H4 (cell line): ENCODE data around the gene CFAP73. TPM values are rescaled to one million over a fixed set of nuclear protein-coding genes. Genes with fewer than 3 reads are reported as not detected.
A peak's percentile ranks its signal among the peaks of the same experiment; 100 is the strongest.
"Not testable (repeated sequence)": the region's sequence is repeated elsewhere in the genome, so short reads cannot be mapped to it uniquely, and the experiment has no call there.

ENCODE experiments used
- DNase-seq: peaks from one replicate; pipeline ENCODE4 v3.0.0-alpha.2; 2015; ENCODE audit warnings: low spot score
- total RNA-seq: library from RNA; depleted of rRNA; stranded (reverse); fragments of >200 nt; shearing (Covaris generic); gene quantifications from 2 replicates; pipeline ENCODE4 v1.2.3, GENCODE V29; 2014

The CFAP73 gene
- total RNA-seq, 1 experiment from 2014 or later, result not detected

- DNase-seq, result no peak
Observed at GRCh38 chr12:113189361-113189760, 39.8 kb downstream of the CFAP73 start.

- DNase-seq, result peak; percentile 57
Observed at GRCh38 chr12:113190761-113191160, 41.2 kb downstream of the CFAP73 start.

DNA sequence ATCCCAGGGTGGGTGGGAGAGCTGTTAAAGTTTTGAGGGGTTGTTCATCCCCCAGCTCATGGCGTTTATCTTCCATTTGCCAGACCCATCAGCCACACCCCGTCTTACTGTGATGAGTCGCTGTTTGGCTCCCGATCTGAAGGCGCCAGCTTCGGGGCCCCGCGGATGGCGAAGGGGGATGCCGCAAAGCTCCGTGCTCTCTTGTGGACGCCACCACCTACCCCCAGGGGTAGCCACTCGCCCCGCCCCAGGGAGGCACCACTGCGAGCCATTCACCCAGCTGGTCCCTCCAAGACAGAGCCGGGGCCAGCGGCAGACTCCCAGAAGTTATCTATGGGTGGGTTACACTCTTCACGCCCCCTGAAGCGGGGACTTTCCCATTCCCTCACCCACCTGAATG is 41.7 kb downstream of the CFAP73 start:
- DNase-seq, result no peak

DNA sequence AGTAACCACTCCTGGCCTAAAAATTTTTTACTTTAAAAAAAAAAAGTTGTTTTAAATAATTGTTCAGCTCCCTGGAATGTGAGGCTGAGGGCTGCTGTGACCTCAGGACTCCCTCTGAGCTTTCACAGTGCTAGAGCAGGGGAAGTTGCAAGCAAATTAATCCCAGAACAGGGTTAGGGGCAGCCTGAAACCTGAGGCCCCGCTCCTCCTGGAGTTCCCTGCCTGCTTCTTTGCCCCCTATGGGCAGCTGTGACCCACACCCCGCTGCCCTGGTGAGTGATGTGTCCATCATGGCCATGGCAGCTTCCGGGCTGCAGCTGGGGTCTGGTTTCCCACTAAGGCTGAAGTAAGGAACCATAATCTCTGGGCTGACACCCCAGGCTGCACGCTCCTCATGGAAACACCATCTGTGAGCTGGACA is 45.5 kb downstream of the CFAP73 start:
- DNase-seq, result no peak

DNA sequence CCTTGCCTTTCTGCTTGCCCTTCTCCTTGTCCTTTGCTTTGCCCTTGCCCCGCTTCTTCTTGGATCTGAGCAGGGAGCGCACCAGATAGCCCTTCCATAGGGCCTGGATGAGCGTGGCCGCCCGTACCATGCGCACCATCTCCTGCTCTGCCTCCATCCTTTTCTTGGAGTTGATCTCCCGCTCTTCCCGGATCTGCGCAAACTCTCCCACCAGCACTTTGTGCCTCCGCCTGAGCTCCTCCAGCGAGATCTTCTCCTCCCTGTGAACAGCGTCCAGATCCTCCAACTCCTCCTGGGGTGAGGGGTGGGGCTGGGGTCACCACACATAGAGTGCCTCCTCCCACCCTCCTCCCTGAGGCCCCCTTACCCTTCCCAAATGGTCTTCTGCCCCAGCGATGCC is 46.1 kb downstream of the CFAP73 start:
- no peak for DNase-seq

DNA sequence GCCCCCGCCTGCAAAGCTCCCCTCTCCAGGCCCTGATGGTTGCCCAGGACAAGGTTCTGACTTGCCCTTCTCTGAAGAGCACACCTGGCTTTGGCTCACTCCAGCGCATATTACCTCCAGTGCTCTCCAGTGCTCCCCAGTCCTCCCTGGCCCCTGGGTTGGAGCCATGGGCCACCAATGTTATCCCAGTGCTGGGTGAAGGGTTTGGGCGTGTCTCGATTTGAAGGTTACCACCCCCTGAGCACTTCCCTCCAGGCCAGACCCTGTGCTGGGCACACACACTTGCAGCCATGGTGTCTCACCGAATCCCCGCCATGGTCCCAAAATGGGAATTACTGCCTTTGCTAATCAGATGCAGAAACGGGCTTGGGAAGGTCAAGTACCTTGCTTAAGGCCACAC is 47.1 kb downstream of the CFAP73 start:
- DNase-seq, result no peak

DNA sequence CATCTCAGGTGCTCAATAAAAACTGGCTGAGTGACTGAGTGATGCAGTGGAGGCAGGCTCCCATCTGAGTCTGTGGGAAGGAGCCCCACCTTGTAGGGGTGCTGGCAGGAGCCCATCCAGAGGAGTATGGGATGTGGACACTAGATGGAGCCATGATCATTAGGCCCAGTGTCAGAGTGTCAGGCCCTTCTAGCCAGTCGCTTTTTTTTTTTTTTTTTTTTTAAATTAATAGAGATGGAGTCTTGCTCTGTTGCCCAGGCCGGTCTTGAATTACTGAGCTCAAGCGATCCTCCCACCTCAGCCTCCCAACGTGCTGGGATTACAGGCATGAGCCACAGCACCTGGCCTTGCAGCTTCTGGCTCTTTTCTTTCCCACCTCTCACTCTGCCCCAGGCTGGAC is 47.5 kb downstream of the CFAP73 start:
- DNase-seq, result peak; percentile 72

GRCh38 chr12:113197518-113198077 is 48.1 kb downstream of the CFAP73 start:
- no peak for DNase-seq

- no peak for DNase-seq
Observed at GRCh38 chr12:113198296-113198695, 48.8 kb downstream of the CFAP73 start.

DNA sequence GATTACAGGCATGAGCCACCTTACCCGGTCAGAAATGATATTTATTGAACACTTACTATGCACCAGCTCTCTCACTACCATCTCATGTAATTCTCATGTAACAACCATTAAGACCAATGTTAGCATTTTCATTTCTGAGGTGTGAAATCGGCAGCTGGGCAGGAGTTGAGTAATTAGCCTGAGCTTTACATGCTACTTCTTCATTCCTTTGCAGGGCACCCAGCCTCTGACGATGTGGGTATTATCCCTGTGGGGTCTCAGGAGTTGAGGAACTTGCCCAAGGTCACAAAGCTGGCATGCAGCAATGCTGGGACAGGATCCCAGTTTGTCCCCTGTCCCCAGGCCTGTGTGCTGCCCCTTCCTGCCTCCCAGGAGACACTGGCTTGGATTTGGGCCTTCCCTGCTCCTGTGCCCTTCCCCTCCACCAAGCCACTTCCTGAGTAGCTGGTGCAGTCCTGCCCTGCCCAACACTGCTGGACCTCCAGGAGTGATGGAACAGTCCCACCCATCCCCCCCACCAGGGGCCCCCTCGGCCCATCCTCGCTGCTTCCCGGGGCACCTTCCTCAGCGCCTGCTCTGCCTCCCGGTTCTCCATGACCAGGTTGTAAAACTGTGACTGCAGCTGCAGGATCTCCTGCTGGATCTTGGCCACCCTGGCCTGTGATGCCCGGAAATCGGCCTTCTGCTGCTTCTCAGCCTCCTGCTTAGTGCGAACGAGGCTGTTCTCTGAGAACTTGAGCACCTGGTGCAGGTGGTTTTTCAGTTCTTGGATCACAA is 50.7 kb downstream of the CFAP73 start:
- no peak for DNase-seq

GRCh38 chr12:113201187-113202177 is 52.0 kb downstream of the CFAP73 start:
- DNase-seq, result no peak

DNA sequence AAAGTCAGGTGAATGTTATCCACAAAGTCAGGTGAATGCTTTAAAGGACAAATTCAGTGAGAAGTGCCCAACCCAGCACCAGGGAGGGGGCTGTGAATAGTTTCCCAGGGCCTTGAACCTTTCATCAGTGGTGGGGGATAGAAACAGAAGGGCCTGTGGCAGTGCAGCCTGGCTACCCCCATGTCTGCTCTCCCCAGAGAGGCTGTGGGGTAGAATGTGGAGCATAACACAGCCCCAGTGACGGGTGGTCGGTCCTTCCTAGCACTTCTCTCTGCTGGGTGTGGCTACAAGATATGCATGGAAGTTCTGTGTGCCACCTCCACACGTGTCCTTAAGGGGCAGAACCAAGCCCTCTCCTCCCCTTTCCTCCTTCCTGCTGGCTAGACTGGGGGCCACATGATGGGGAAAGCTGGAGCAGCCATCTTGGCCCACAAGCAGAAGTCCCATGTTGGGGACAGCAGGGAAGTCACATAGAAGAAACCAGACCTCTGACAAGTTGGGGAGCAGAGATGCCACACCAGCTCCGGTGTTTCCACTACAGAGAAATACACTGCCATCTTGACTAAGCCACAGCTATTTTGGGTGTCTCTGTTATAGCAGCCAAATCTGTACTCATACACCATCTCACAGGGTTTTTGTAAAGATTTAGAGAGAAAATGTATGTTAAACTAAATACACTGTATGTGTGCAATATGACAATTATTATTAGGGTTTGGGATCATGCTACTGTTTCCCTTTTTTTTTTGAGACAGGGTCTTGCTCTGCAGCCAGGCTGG is 53.0 kb downstream of the CFAP73 start:
- DNase-seq, result no peak

DNA sequence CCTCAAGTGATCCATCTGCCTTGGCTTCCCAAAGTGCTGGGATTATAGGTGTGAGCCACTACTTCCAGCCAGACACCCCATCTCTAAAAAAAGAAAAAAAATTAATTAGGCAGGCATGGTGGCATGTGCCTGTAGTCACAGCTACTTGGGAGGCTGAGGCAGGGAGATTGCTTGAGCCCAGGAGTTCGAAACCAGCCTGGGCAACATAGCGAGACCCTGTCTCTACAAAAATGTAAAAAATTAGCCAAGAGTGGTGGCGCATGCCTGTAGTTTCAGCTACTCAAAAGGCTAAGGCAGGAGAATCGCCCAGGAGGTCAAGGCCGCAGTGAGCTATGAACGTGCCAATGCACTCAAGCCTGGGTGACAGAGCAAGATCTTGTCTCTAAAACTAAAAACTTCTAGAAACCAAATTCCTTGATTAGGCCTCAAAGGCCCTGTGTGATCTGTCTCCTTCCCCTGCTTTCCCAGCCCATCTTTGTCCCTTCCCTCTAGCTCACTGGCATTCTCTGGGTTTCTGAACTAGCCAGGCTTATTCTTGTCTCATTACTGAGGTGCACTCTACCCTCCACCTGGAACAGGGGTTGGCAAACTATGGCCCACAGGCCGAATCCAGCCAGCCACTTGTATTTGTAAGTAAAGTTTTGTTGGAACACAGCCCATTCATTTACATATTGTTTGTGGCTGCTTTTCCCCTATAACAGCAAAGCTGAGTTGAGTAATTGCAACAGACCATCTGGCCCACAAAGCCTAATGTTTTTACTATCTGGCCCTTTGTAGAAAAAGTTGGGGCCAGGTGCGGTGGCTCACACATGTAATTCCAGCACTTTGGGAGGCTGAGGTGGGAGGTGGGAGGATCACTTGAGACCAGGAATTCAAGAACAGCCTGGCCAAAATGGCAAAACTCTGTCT is 54.6 kb downstream of the CFAP73 start:
- no peak for DNase-seq

- no peak for DNase-seq
Observed at GRCh38 chr12:113204804-113205203, 55.3 kb downstream of the CFAP73 start.

DNA sequence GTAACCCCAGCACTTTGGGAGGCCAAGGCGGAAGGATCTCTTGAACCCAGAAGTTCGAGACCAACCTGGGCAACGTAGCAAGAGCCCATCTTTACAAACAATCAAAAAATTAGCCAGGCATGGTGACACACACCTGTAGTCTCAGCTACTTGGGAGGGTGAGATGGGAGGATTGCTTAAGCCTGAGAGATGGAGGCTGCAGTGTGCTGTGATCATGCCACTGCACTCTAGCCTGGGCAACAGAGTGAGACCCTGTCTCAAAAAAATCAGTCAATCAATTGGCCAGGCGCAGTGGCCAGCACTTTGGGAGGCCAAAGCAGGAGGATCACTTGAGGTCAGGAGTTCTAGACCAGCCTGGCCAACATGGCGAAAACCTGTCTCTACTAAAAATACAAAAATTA is 57.3 kb downstream of the CFAP73 start:
- not testable (repeated sequence) for DNase-seq

DNA sequence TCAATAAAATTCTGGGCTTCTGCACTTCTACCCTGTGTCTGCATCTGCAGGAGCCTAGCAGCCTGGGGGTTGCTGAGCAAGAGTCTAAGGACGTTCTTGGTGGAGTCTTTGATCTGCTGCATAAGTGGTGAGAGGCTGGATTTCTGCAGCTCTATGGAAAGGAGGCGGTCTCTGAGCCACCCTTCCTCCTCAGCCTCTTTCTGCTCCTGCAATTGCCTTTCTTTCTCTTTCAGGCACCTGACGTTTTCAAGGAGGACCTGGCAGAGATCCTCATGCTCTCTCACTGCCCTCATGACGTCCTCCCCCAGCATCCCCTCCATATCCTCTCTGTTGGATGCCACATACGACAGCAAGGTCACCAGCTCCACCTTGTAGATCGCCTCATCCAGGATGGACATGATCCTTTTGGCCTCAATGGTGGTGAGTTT is 58.1 kb downstream of the CFAP73 start:
- no peak for DNase-seq

GRCh38 chr12:113208041-113208934 is 58.8 kb downstream of the CFAP73 start:
- DNase-seq, result peak; percentile 63
